MCF 10A (cell line): ENCODE measurements around the gene KCTD19. TPM values are rescaled to one million over a fixed set of nuclear protein-coding genes. Genes with fewer than 3 reads are reported as not detected.

Source experiments
- BruUV-seq: library from RNA; stranded (reverse); fragments of 400-500 nt; replicated peaks from 2 replicates; lab custom pipeline; 2021; lab: Mats Ljungman, UMichigan
- CTCF ChIA-PET: fragments of 300-600 bp; sonication (Branson Sonifier 250); formaldehyde crosslinking; extraction: SDS; loops from one replicate; lab custom pipeline; 2021; ENCODE audit warnings: antibody characterized with exemption, inconsistent platforms; lab: Yijun Ruan, JAX
- POLR2A ChIA-PET: fragments of 300-600, 350-650 bp; sonication (Branson Sonifier 250); formaldehyde crosslinking; extraction: SDS; loops from one replicate; lab custom pipeline; 2020; ENCODE audit warnings: antibody characterized with exemption, inconsistent platforms; lab: Yijun Ruan, JAX
- DNase-seq: peaks from one replicate; pipeline ENCODE4 v3.0.0-alpha.2; 2018; ENCODE audit not compliant: unreplicated experiment
- H3K27ac Mint-ChIP-seq: one replicate; pipeline ENCODE4 v1.8.0; 2022; ENCODE audit warnings: mild to moderate bottlenecking, low read depth, mixed read lengths; ENCODE audit not compliant: unreplicated experiment
- H3K27me3 Mint-ChIP-seq: one replicate; pipeline ENCODE4 v1.8.0; 2022; ENCODE audit warnings: mixed read lengths; ENCODE audit not compliant: insufficient read depth, unreplicated experiment
- H3K36me3 Mint-ChIP-seq: one replicate; pipeline ENCODE4 v1.8.0; 2022; ENCODE audit warnings: mild to moderate bottlenecking, moderate library complexity, mixed read lengths; ENCODE audit not compliant: insufficient read depth, unreplicated experiment
- H3K4me1 Mint-ChIP-seq: one replicate; pipeline ENCODE4 v1.8.0; 2022; ENCODE audit warnings: mixed read lengths; ENCODE audit not compliant: insufficient read depth, unreplicated experiment
- H3K4me3 Mint-ChIP-seq: one replicate; pipeline ENCODE4 v1.8.0; 2022; ENCODE audit warnings: mild to moderate bottlenecking, moderate library complexity, mixed read lengths; ENCODE audit not compliant: unreplicated experiment
- H3K9me3 Mint-ChIP-seq: one replicate; pipeline ENCODE4 v1.8.0; 2022; ENCODE audit warnings: mixed read lengths; ENCODE audit not compliant: unreplicated experiment
- CTCF ChIP-seq: fragments of 200-600 bp; IDR thresholded peaks from one replicate; pipeline ENCODE4 v1.8.0; 2022; ENCODE audit warnings: antibody characterized with exemption, mild to moderate bottlenecking; ENCODE audit not compliant: unreplicated experiment
- intact Hi-C: fragments of 100-400 bp; cut with micrococcal nuclease; formaldehyde crosslinking; loops from 2 replicates; pipeline ENCODE4 v1.14.1; 2022
- total RNA-seq: library from RNA; stranded (reverse); gene quantifications from 2 replicates; pipeline ENCODE4 v1.2.3, GENCODE V29; 2022

KCTD19 gene
- total RNA-seq, 1 experiment from 2014 or later = not detected

GRCh38 chr16:67286441-67287235, 39.9 kb downstream of the KCTD19 start:
- CTCF ChIA-PET = interaction anchor here (0.6 to 3.0 kb wide), 9 partner anchors 9 to 142 kb away, joined by 3 to 37 read pairs (median 9); partner anchors contain the start of gene FHOD1
- no peak for DNase-seq
- no peak for TF ChIP-seq CTCF
- Mint-ChIP-seq H3K9me3 (no peaks in the 10 kb centered on the region), H3K36me3 (peaks cover 7% of the 10 kb centered on the region), H3K27me3 (no peaks in the 10 kb centered on the region), H3K4me1 (peaks cover 15% of the 10 kb centered on the region), H3K4me3 (no peak overlapping the region), H3K27ac (no peak overlapping the region)
- no TSS peak for BruUV-seq
- intact Hi-C loops = no loop called here
- POLR2A ChIA-PET = interaction anchor here (2.2 kb wide), 1 partner anchor 26 kb away, joined by 7 read pairs; no protein-coding TSS in a partner anchor

GRCh38 chr16:67284699-67285646, 41.6 kb downstream of the KCTD19 start:
- Mint-ChIP-seq H3K27me3 (no peaks in the 10 kb centered on the region), H3K4me3 (no peak overlapping the region), H3K27ac (no peak overlapping the region), H3K9me3 (no peaks in the 10 kb centered on the region), H3K4me1 (peaks cover 15% of the 10 kb centered on the region), H3K36me3 (peaks cover 14% of the 10 kb centered on the region)
- BruUV-seq = no TSS peak
- ChIA-PET CTCF (interaction anchor here (0.5 to 3.0 kb wide), 27 partner anchors 8 to 1538 kb away, joined by 3 to 37 read pairs (median 4); partner anchors contain the start of genes ATP6V0D1, FHOD1 and NRN1L), POLR2A (interaction anchor here (0.9 to 2.2 kb wide), 3 partner anchors 24 to 78 kb away, joined by 3 to 7 read pairs (median 4); no protein-coding TSS in a partner anchor)
- peak; percentile 49 for TF ChIP-seq CTCF
- intact Hi-C loops = loop anchor here (1.0 kb wide), 1 partner anchor 25 kb away; no protein-coding TSS in a partner anchor
- peak; percentile 63 for DNase-seq

- POLR2A ChIA-PET = interaction anchor here (0.9 to 2.2 kb wide), 3 partner anchors 23 to 77 kb away, joined by 3 to 7 read pairs (median 4); no protein-coding TSS in a partner anchor
- Mint-ChIP-seq H3K27ac (no peak overlapping the region), H3K36me3 (peaks cover 14% of the 10 kb centered on the region), H3K4me3 (no peak overlapping the region), H3K4me1 (peaks cover 15% of the 10 kb centered on the region), H3K9me3 (no peaks in the 10 kb centered on the region), H3K27me3 (no peaks in the 10 kb centered on the region)
- no peak for DNase-seq
- intact Hi-C loops = no loop called here
- no TSS peak for BruUV-seq
- no peak for TF ChIP-seq CTCF
- CTCF ChIA-PET = interaction anchor here (0.5 to 3.0 kb wide), 24 partner anchors 9 to 1539 kb away, joined by 3 to 37 read pairs (median 4); partner anchors contain the start of genes ATP6V0D1, FHOD1 and NRN1L
Observed at GRCh38 chr16:67283826-67284555, 42.5 kb downstream of the KCTD19 start.
